GM12801 (cell line): ENCODE results near the gene RAB12.

Experiments
- TF ChIP-seq, protein P1 (sequence below): IDR thresholded peaks from one replicate; pipeline ENCODE4 v1.5.1; 2011; ENCODE audit warnings: control low read depth; ENCODE audit not compliant: insufficient read length; ENCODE audit errors: extremely low read depth

RAB12 gene

DNA sequence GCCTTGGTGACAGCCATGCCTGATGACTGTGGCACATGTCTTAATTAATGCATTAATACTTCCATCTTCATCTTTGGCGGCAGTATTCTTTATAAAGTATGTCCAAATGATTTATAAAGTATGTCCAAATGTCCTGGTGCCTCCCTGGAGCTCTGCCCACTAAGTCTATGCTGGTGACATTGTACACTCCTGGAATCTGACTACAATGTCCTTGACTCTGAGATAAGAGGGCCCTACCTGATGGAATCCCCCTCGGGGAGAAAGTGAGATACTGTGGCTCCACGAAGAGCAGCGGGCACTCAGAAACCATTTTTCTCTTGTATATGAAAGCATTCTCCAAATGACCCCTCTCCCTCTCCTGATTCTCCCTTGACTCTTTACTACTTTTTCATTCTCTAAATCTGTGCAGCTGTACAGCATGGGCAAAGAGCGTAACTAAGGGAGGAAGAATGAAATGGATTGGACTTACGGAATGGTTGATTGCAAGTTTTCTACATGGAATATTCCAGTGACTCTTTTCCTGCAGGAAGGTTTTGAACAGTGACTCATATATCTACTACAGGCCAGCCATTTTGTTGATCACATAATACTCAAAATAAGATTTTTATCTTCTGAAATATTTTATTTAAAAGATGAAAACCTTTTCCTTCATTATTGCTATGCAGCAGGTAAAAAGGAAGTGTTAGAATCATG, 17.3 kb downstream of the RAB12 start:
- TF ChIP-seq, protein P1, sequence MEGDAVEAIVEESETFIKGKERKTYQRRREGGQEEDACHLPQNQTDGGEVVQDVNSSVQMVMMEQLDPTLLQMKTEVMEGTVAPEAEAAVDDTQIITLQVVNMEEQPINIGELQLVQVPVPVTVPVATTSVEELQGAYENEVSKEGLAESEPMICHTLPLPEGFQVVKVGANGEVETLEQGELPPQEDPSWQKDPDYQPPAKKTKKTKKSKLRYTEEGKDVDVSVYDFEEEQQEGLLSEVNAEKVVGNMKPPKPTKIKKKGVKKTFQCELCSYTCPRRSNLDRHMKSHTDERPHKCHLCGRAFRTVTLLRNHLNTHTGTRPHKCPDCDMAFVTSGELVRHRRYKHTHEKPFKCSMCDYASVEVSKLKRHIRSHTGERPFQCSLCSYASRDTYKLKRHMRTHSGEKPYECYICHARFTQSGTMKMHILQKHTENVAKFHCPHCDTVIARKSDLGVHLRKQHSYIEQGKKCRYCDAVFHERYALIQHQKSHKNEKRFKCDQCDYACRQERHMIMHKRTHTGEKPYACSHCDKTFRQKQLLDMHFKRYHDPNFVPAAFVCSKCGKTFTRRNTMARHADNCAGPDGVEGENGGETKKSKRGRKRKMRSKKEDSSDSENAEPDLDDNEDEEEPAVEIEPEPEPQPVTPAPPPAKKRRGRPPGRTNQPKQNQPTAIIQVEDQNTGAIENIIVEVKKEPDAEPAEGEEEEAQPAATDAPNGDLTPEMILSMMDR, result no peak

DNA sequence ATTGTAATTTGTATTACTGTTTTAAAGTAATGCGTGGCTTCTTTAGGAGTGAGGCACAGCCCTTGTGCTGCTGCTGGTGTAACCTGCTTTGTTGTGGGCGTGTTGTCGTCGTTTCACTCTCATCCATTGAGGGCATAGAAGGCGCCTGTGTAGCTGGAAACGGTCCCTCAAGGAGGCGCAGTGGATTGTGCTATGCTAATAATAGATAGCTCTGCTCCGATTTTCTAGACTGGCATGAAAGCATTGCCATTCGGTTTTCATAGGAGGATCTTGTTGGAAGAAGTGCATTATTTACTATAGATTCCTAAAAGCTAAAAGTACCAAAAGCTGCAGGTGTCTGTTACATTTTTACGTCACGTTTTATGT, 17.9 kb downstream of the RAB12 start:
- TF ChIP-seq, protein P1, result no peak

DNA sequence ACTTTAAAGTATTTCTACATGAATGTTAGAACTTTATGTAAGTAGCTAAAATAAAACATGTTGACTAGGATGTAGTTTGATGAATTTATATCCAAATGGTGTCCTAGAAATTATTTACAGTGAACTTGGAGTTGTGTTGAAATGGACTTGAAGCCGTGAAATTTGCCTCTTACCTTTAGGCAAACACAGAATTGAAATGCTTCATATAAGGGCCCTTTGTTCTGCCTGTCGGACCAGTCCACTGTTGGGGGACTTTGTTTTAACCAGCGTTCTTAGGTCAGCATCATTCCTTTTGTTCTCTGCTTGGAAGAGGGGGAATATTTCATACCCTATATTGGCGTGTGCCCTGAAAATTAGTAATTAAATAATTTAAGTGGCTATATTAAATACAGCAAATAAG, 18.3 kb downstream of the RAB12 start:
- TF ChIP-seq, protein P1, result no peak

DNA sequence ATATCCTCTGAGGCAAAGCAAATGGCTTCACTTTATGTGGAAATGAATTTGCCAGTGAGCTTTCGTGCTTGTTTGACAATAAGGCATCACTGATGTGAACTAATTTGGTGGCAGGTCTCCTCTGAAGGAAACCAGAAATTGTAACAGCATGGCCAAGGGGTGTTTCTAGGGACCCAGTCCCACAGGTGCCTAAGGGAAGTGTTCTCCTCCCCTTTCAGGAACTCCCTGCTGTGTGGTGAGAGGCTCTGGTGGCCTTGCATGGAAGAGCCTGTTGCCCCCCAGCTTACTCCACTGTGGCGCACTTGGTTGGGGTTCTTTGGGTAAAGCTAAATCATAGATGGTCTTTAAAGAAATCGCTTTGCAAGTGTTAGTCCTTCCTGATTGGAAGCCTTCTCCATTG, 20.4 kb downstream of the RAB12 start:
- TF ChIP-seq, protein P1, result no peak

DNA sequence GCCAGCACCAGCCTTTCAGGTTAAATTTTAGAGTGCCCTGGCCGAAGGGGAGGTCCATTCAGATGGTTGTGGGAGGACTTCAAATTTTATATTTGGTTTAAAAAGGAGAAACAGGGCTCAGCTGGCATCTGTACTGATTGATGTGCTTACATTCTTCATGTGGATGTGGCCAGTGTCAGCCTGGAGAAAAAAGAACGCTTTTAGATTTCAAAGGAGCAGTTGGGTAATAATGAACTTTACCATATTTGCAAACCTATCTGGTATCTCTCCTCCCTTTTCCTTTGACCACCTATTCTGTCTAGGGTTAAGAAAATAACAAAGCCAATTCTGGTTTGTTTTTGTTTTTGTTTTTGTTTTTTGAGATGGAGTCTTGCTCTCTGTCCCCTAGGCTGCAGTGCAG, 21.3 kb downstream of the RAB12 start:
- TF ChIP-seq, protein P1, result no peak

DNA sequence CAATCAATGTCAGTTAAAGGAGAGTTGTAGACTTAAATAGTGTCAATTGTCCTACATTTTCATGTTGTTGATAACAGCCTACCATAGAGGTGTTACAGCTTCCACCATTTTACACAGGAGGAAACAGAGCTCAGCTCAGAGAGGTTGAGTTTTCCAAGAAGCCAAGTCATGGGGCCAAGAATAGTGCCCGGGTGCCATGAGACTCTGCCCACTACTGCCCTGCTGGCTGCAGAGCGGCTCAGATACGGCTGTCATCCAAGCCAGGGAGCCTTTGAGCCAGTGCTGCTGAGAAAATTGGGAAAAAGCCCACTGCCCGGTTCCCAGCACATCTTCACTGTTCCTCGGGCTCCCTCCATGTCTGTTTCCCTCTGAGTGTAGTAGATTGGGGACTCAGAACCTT, 22.0 kb downstream of the RAB12 start:
- TF ChIP-seq, protein P1, result no peak

DNA sequence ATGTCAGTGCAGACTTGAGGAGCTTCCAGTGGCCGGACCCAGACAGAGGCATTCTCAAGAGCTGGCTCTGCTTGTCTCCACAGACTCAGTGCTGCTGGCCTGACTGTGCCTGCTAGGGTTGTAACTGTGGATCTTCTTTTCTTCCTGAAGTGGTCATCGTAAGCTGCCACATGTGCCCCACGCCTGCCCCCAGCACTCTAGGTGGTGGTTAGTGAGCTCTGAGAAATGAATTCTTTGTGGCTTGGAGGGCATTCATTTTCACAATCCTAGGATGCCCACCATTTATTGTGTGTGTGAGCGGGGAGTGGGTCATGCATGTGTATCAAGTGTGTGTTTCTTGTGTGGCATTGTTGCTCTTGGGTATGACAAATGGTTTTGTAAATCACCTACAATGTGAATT, 23.1 kb downstream of the RAB12 start:
- TF ChIP-seq, protein P1, result no peak
